SK-N-MC (cell line): ENCODE measurements around the gene TRIM6.
"Not testable (repeated sequence)": the region's sequence is repeated elsewhere in the genome, so short reads cannot be mapped to it uniquely, and the experiment has no call there.

Source experiments
- DNase-seq: peaks from one replicate; pipeline ENCODE4 v3.0.0-alpha.2; 2011; ENCODE audit warnings: low read depth, low spot score
- H3K27ac ChIP-seq: fragments of 200-600 bp; sonication (generic); 2 replicates; pipeline ENCODE4 v1.5.1; 2016; ENCODE audit warnings: mixed run types
- H3K36me3 ChIP-seq: fragments of 200-600 bp; sonication (generic); 2 replicates; pipeline ENCODE4 v1.6.1; 2017; ENCODE audit warnings: antibody characterized with exemption, low read length, mixed read lengths; ENCODE audit not compliant: insufficient read depth
- H3K4me3 ChIP-seq: fragments of 200-600 bp; sonication (generic); 2 replicates; pipeline ENCODE4 v1.5.1; 2016
- H3K9ac ChIP-seq: fragments of 200-600 bp; sonication (generic); 2 replicates; pipeline ENCODE4 v1.8.0; 2017; ENCODE audit warnings: mixed run types, mixed read lengths; ENCODE audit not compliant: insufficient read length
- H3K9me3 ChIP-seq: fragments of 200-600 bp; sonication (generic); 2 replicates; pipeline ENCODE4 v1.6.1; 2017; ENCODE audit warnings: low read depth, mild to moderate bottlenecking, antibody characterized with exemption, low read length, moderate library complexity, mixed read lengths
- EZH2 ChIP-seq: fragments of 200-600 bp; sonication (generic); IDR thresholded peaks from one replicate; pipeline ENCODE4 v1.6.1; 2017; ENCODE audit warnings: antibody characterized with exemption
- FOXP2 ChIP-seq: optimal IDR thresholded peaks from 2 replicates; pipeline ENCODE3; 2011; ENCODE audit warnings: mild to moderate bottlenecking, moderate library complexity; ENCODE audit not compliant: insufficient read depth; ENCODE audit errors: extremely low read length, control extremely low read depth
- POLR2AphosphoS5 ChIP-seq: IDR thresholded peaks from 2 replicates; pipeline ENCODE4 v1.6.1; 2012; ENCODE audit warnings: mild to moderate bottlenecking, low read depth, low read length, borderline replicate concordance

The TRIM6 gene

DNA sequence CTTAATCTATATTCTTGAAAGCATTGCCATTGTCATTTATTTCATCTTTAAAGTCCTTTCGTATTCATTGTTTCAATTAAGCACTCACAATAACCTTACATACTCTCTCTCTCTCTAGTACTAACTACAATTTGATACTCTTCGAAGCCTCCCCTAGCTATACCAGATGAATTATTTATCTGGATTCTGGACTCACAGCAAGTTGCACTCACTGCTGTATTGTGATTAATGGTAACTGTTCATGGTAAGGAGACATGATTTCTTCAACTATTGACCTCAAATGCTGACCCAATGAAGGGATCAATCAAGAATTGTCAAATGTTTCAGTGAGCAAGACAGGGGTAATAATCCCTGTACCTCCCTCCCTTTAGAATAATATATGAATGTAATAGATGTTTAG lies 21.8 kb upstream of the TRIM6 start:
- no peak overlapping the region for H3K4me3 ChIP-seq
- no peak for TF ChIP-seq EZH2
- no peak for TF ChIP-seq FOXP2
- TF ChIP-seq POLR2AphosphoS5 = no peak
- H3K9ac ChIP-seq = no peak overlapping the region
- no peaks in the 10 kb centered on the region for H3K36me3 ChIP-seq
- no peak overlapping the region for H3K27ac ChIP-seq
- no peaks in the 10 kb centered on the region for H3K9me3 ChIP-seq
- DNase-seq = no peak

DNA sequence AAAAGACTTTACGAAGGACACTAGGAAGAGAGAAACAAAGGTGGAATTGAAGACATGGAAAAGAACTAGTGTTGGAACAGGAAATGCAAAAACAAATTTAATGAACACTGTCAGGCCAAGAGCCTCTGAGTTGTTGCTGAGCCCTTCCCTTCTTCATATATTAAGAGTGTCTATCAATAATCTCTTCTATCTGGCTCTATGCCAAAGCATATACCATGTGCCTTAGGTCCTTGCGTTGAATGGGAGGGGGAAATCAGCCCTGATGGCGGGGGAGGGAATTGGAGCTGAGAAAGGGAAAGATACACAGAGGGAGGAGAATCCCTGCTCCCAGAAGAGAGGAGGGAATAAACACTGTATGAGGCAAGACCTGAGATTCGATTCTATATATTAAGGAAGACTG lies 21.3 kb upstream of the TRIM6 start:
- TF ChIP-seq FOXP2 (no peak), EZH2 (no peak), POLR2AphosphoS5 (no peak)
- no peaks in the 10 kb centered on the region for H3K36me3 ChIP-seq
- no peaks in the 10 kb centered on the region for H3K9me3 ChIP-seq
- no peak overlapping the region for H3K27ac ChIP-seq
- no peak overlapping the region for H3K9ac ChIP-seq
- no peak for DNase-seq
- H3K4me3 ChIP-seq = no peak overlapping the region

DNA sequence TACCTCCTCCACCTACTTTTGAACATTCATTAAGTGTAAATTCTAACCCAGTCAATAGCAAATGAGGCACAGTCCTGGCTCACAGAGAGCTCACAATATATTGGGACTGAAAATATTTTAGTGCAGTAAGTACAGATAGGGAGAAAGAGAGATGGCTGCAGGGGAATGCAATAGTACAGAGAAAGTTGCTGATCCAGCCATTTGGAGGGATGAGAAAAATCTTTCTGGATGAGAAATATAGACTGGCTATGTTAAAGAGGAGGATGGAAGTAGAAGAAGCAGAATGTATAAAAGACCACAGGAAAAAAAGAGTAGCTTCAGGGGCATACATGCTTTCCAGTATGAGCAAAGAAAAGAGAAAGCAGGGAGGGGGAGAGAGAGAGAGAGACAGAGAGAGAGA lies 19.3 kb upstream of the TRIM6 start:
- DNase-seq = no peak
- H3K9me3 ChIP-seq = no peaks in the 10 kb centered on the region
- TF ChIP-seq FOXP2 (no peak), POLR2AphosphoS5 (no peak), EZH2 (no peak)
- H3K36me3 ChIP-seq = no peaks in the 10 kb centered on the region
- H3K9ac ChIP-seq = no peak overlapping the region
- H3K4me3 ChIP-seq = no peak overlapping the region
- H3K27ac ChIP-seq = no peak overlapping the region

DNA sequence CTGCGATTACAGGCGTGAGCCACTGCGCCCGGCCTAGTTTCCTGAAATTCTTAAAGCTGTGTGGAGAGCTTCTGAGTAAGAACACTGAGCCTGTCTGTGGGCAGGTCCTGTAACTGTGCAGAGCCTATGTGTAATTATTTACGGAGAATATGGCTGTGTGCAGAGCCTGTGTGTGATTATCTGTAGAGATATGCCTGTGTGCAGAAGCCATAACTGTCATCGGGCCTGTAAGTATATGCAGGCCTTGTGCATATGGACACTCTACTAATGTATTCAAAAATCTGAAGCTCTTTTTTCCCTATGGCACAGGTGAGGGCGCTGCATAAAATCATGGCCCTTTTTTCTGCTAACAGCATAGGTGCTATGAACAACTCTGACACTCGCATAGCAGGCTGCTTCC lies 15.9 kb upstream of the TRIM6 start, which contains the start of gene OR52B6:
OR52B6 (plus strand) TSS at position 301 of the 400 bp plus-strand sequence; CDS start at position 301, 0 bp downstream.
- Histone ChIP-seq H3K9ac (no peak within 1 kb of the TSS), H3K4me3 (no peak within 1 kb of the TSS), H3K9me3 (no peaks in the 10 kb centered on the region), H3K27ac (no peak within 1 kb of the TSS), H3K36me3 (no peaks in the 10 kb centered on the region)
- DNase-seq = no peak
- TF ChIP-seq POLR2AphosphoS5 (no peak), EZH2 (no peak)

DNA sequence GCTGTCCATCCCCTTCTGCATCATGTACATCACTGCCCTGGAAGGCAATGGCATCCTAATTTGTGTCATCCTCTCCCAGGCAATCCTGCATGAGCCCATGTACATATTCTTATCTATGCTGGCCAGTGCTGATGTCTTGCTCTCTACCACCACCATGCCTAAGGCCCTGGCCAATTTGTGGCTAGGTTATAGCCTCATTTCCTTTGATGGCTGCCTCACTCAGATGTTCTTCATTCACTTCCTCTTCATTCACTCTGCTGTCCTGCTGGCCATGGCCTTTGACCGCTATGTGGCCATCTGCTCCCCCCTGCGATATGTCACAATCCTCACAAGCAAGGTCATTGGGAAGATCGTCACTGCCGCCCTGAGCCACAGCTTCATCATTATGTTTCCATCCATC lies 15.4 kb upstream of the TRIM6 start:
- Histone ChIP-seq H3K27ac (no peak overlapping the region), H3K9ac (no peak overlapping the region), H3K4me3 (no peak overlapping the region), H3K36me3 (no peaks in the 10 kb centered on the region), H3K9me3 (no peaks in the 10 kb centered on the region)
- no peak for DNase-seq
- TF ChIP-seq POLR2AphosphoS5 = no peak
- TF ChIP-seq EZH2 = no peak
- no peak for TF ChIP-seq FOXP2

DNA sequence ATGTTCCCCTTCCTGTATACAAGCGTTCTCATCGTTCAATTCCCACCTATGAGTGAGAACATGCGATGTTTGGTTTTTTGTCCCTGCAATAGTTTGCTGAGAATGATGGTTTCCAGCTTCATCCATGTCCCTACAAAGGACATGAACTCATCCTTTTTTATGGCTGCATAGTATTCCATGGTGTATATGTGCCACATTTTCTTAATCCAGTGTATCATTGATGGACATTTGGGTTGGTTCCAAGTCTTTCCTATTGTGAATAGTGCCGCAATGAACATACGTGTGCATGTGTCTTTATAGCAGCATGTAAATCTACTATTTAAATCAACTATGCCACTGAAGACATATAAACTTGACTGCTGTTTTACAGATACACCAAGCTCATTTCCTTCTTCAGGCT lies 12.0 kb upstream of the TRIM6 start:
- H3K9me3 ChIP-seq, H3K36me3 ChIP-seq, H3K27ac ChIP-seq, DNase-seq, H3K4me3 ChIP-seq, H3K9ac ChIP-seq: not testable (repeated sequence)

DNA sequence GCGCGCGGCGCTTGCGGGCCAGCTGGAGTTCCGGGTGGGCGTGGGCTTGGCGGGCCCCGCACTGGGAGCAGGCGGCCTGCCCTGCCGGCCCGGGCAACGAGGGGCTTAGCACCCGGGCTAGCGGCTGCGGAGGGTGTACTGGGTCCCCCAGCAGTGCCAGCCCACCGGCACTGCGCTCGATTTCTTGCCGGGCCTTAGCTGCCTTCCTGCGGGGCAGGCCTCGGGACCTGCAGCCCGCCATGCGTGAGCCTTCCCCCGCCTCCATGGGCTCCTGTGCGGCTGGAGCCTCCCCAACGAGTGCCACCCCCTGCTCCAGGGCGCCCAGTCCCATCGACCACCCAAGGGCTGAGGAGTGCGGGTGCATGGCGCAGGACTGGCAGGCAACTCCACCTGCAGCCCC lies 6.5 kb upstream of the TRIM6 start:
- not testable (repeated sequence) for H3K9me3 ChIP-seq, H3K4me3 ChIP-seq, DNase-seq, H3K9ac ChIP-seq, H3K27ac ChIP-seq, H3K36me3 ChIP-seq

DNA sequence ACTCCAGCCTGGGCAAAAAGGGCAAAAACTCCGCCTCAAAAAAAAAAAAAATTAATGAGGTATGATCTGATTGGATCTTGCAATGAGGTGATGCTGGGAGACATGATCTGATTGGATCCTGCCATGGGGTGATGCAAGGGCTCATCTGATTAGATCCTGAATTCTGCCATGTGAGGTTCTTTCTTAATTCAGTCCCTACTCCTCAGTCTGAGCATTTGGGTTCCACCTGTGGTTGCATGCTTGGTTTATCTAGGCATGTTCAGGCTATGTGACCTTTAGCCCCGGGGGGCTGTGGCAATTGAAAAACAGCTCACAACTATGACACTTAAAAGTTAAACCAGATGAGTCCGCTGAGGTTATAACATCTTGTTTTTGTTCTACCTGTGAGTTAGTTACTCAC lies 4.8 kb upstream of the TRIM6 start:
- Histone ChIP-seq H3K27ac (no peak overlapping the region), H3K9me3 (no peaks in the 10 kb centered on the region), H3K36me3 (no peaks in the 10 kb centered on the region), H3K4me3 (no peak overlapping the region), H3K9ac (no peak overlapping the region)
- no peak for DNase-seq
- no peak for TF ChIP-seq POLR2AphosphoS5
- TF ChIP-seq EZH2 = no peak
- no peak for TF ChIP-seq FOXP2

DNA sequence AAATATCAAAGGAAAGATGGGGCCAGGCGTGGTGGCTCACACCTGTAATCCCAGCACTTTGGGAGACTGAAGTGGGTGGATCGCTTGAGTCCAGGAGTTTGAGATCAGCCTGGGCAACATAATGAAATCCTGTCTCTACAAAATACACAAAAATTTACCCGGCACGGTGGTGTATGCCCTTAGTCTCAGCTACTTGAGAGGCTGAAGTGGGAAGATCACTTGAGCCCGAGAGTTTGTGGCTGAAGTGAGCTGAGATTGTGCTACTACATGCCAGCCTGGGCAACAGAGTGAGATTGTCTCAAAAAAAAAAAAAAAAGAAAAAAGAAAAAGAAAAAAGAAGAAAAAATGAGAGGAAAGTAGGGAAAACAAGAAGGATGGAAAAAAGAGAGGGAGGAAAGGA lies 3.8 kb upstream of the TRIM6 start:
- Histone ChIP-seq H3K9me3 (no peaks in the 10 kb centered on the region), H3K4me3 (no peak overlapping the region), H3K27ac (no peak overlapping the region), H3K9ac (no peak overlapping the region), H3K36me3 (no peaks in the 10 kb centered on the region)
- no peak for TF ChIP-seq FOXP2
- TF ChIP-seq POLR2AphosphoS5 = no peak
- no peak for DNase-seq

DNA sequence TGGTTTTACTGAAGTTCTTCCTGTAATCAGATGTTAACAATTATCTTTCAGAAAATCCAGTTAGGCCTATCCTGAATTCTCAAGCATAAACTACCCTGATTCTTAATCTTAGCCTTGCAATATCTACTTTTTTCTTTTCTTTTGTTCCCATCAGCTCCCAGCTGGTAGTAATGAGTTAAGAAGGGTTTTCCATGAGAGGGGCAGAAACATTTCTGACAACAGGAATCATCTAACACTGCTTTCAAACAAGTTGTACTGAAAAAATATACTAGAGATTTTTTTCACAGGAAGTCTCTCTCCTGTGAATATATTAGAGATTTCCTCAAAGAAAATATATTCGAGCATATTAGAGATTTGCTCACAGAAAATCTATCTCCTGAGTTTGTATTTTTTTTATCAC lies 3.3 kb upstream of the TRIM6 start:
- Histone ChIP-seq H3K4me3 (no peak overlapping the region), H3K9me3 (no peaks in the 10 kb centered on the region), H3K27ac (no peak overlapping the region), H3K36me3 (no peaks in the 10 kb centered on the region), H3K9ac (no peak overlapping the region)
- DNase-seq = no peak
- TF ChIP-seq EZH2 (no peak), FOXP2 (no peak), POLR2AphosphoS5 (no peak)
